Ovary (tissue), 9 donors: ENCODE measurements around the gene SLC30A2. TPM values are rescaled to one million over a fixed set of nuclear protein-coding genes. Genes with fewer than 3 reads are reported as not detected.

Experiments
- DNase-seq, 5 donors: peaks; one replicate each; pipeline ENCODE4 v3.0.0-alpha.2; 2019 to 2020
- H3K27ac ChIP-seq, 2 donors: fragments of 200-600 bp; one replicate each; pipeline versions ENCODE4 v1.5.1 to v1.8.0; 2019 to 2022
- H3K27me3 ChIP-seq: fragments of 200-600 bp; one replicate; pipeline ENCODE4 v1.8.0; 2022
- H3K36me3 ChIP-seq: fragments of 200-600 bp; sonication (generic); one replicate; pipeline ENCODE4 v1.5.1; 2019
- H3K4me1 ChIP-seq: one replicate; pipeline ENCODE4 v1.8.1; 2013; ENCODE audit warnings: mild to moderate bottlenecking, moderate library complexity; ENCODE audit not compliant: insufficient read depth
- H3K4me3 ChIP-seq: fragments of 200-600 bp; sonication (generic); one replicate; pipeline ENCODE4 v1.5.1; 2017
- H3K9me3 ChIP-seq, 2 donors: fragments of 200-600 bp in 1 of 2; sonication (generic) in 1 of 2; one replicate each; pipeline versions ENCODE4 v1.5.1 to v1.8.1; 2013 to 2019; ENCODE audit warnings: mild to moderate bottlenecking in 1 of 2, moderate library complexity in 1 of 2
- EP300 ChIP-seq: sonication (generic); formaldehyde crosslinking; IDR thresholded peaks from one replicate; pipeline ENCODE4 v1.6.1; 2017; ENCODE audit warnings: antibody characterized with exemption
- POLR2A ChIP-seq: fragments of 450-650 bp; IDR thresholded peaks from one replicate; pipeline ENCODE4 v1.6.1; 2017; ENCODE audit warnings: antibody characterized with exemption, mild to moderate bottlenecking, moderate library complexity
- WGBS, 3 donors: extraction: QIAGEN DNeasy Blood & Tissue Kit in 1 of 3; methylation state at CpG; one replicate each; pipeline versions ENCODE4 v1.1.5 to v1.1.7; 2013 to 2017; 5-methylcytosine and 5-hydroxymethylcytosine counted together
- intact Hi-C, 4 donors: fragments of 100-400 bp; cut with DNase I; formaldehyde crosslinking; loops; one replicate each; pipeline versions ENCODE4 v1.11.0 to v1.15.1; 2022 to 2023
- polyA plus RNA-seq, 2 donors: library from polyadenylated mRNA; stranded (reverse); fragments of 200-250 nt in 1 of 2; fragments of 350-450 nt in 1 of 2; fragmentation: Illumina TruSeq in 1 of 2; extraction: RNeasy Lipid Tissue Mini Kit (QIAGEN cat#74804) in 1 of 2; gene quantifications; one replicate each; pipeline ENCODE4 v1.2.3, GENCODE V29; 2013 to 2014
- total RNA-seq, 7 donors: library from RNA; depleted of rRNA in 2 of 7; stranded (reverse); fragments of >200 nt in 2 of 7; fragmentation: NEBNext Ultra II Directional in 3 of 7; extraction: Animal tissue kit (Norgen Biotek cat#: 25700) in 3 of 7; gene quantifications; one replicate each; pipeline versions ENCODE4 v1.1.0 to v1.2.4, GENCODE V29; 2016 to 2023
- TF ChIP-seq, protein P1 (sequence below), 3 donors: fragments of 450-650 bp in 2 of 3; fragments of 200-600 bp in 1 of 3; IDR thresholded peaks; one replicate each; pipeline versions ENCODE4 v1.5.1 to v1.8.0; 2016 to 2022; ENCODE audit warnings: antibody characterized with exemption in 3 of 3, mild to moderate bottlenecking in 1 of 3
- donor health status: DM: no; HTN: no; CAD: no; lungs with moderate emphysema.
- donor health status: DM: no; HTN: no; CAD: no.
- donor health status: Bipolar disorder and iron deficiency.
- donor health status: DM: yes; HTN: yes; CAD: no.
- donor health status: DM: no; HTN: no; CAD: no.
- donor health status: DM: yes; HTN: yes; CAD: no.

The SLC30A2 gene
- total and polyA plus RNA-seq, 9 donors: 0.11 to 0.80 (median 0.17) TPM; not detected in 5

DNA sequence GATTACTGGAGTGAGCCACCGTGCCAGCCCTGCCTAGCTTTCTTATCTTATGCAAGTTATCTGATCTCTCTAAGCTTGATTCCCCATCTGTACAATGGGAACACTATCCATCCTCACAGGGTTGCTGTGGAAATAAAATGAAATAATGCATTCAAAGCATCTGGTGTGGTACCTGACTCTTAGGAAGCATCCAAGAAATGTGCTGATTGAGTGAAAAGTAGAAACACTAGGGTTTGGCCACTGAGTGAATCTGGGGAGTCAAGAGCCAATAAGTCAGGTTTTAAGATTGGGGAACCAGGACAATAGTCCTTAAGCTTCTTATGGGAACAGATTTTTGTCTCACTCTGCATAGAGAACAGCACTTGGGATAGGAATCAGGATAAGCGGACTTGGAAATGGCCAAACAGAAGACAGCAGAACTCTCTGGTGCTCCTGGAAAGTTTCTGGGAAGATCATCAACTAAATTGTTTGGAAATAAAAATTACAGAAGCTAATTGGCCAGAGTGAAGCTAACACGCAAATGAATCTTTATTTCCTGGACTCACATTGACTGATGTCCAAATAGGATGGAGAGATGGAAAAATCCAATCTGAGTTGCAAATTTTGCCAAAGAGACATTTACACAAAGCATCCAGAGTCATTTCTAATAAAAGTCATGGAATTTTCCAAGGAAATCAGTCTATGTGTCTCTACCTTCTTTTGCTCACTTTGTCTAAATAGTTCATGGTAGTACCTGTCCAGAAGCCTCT is 51.3 kb downstream of the SLC30A2 start:
- no peak for DNase-seq
- peaks cover 6% of the 10 kb centered on the region for H3K4me1 ChIP-seq
- intact Hi-C loops: loop anchor here (5.0 to 10.0 kb wide), 6 partner anchors 87 to 380 kb away; partner anchors contain the start of genes MAN1C1 (in 1 of the 4), SELENON (in 1 of the 4) and STMN1 (in 1 of the 4)
- no peak for TF ChIP-seq EP300
- H3K4me3 ChIP-seq: no peak overlapping the region
- H3K9me3 ChIP-seq: no peaks in the 10 kb centered on the region
- no peaks in the 10 kb centered on the region for H3K36me3 ChIP-seq
- no peaks in the 10 kb centered on the region for H3K27me3 ChIP-seq
- 95 to 96% (median 96%) methylated on average over 3 of the region's 3 CpGs for WGBS, 3 donors
- H3K27ac ChIP-seq: no peak overlapping the region

DNA sequence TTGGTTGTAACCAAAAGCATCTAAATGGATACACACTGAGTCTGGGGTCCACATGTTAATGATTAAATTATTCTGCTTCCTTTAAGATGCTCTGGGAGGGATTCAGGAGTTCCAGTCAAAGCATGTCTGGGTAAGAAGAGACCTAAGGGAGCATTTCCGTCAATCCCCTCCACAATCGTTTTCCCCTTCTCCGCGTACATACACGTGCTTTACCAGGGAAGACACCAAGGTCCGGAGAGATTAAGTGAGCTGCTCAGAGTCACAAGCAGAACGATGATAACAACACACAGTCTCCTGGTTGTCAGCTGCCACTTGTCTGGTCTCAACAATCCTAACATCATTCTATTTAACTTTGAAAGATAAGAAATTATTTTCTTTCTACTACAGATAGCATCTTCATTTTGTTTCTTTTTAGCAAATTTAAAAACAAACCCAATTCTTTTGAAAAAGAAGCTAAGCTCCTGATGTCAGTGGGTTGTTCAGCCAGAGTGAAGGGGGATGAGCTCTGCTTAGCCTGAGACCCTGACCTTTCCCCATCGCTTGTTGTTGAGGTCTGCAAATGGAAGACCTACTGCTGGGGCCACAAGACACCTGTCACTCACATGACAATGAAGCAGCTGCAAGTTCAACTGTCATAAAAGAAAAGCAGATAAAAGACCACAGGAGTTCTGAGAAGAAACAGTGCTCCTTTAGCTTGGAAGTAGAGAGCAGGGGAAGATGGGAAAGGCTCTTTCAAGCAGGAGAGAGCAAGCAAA is 52.5 kb downstream of the SLC30A2 start:
- Histone ChIP-seq H3K4me3 (no peak overlapping the region), H3K27me3 (no peaks in the 10 kb centered on the region), H3K9me3 (no peaks in the 10 kb centered on the region), H3K36me3 (no peaks in the 10 kb centered on the region), H3K4me1 (peaks cover 4% of the 10 kb centered on the region), H3K27ac (no peak overlapping the region)
- intact Hi-C loops: loop anchor here in 3 of 4 donors (10.0 kb wide), 3 partner anchors 99 to 379 kb away; partner anchors contain the start of genes MAN1C1 (in 1 of the 3) and SELENON (in 1 of the 3)
- no peak for DNase-seq
- TF ChIP-seq, protein P1, sequence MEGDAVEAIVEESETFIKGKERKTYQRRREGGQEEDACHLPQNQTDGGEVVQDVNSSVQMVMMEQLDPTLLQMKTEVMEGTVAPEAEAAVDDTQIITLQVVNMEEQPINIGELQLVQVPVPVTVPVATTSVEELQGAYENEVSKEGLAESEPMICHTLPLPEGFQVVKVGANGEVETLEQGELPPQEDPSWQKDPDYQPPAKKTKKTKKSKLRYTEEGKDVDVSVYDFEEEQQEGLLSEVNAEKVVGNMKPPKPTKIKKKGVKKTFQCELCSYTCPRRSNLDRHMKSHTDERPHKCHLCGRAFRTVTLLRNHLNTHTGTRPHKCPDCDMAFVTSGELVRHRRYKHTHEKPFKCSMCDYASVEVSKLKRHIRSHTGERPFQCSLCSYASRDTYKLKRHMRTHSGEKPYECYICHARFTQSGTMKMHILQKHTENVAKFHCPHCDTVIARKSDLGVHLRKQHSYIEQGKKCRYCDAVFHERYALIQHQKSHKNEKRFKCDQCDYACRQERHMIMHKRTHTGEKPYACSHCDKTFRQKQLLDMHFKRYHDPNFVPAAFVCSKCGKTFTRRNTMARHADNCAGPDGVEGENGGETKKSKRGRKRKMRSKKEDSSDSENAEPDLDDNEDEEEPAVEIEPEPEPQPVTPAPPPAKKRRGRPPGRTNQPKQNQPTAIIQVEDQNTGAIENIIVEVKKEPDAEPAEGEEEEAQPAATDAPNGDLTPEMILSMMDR (IDR thresholded peaks at IDR 0.05): no peak
- TF ChIP-seq EP300 (no peak), POLR2A (no peak)
- WGBS, 3 donors: 56 to 75% (median 56%) methylated on average over 8 of the region's 8 CpGs

DNA sequence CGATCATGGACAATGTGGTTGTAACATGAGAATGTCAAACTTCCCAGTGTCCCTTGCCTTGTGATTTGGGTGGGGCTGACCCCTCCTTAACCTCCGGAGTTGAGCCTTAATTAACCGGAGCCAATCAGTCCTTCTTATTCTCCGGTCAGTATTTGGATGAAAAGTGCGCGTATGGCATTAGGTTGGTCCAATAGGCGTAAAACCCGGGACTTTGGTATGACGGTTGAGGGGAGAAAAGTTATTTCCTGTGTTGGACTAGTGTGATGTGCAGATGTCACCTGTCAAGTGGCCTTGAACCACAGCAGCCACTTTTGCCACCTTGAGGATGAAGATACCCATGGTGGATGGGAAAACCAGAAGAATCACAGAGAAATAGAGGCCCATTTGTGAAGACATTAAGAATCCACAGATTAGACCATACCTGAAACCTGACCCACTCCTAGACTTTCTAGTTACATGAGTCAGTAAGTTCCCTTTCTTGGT is 53.2 kb downstream of the SLC30A2 start:
- H3K36me3 ChIP-seq: no peaks in the 10 kb centered on the region
- H3K27ac ChIP-seq: no peak overlapping the region
- H3K4me1 ChIP-seq: peaks cover 4% of the 10 kb centered on the region
- no peak overlapping the region for H3K4me3 ChIP-seq
- no peaks in the 10 kb centered on the region for H3K27me3 ChIP-seq
- TF ChIP-seq, protein P1 (IDR thresholded peaks at IDR 0.05): no peak
- no peak for TF ChIP-seq POLR2A
- no peak for TF ChIP-seq EP300
- intact Hi-C loops: loop anchor here in 3 of 4 donors (10.0 kb wide), 3 partner anchors 98 to 378 kb away; partner anchors contain the start of genes MAN1C1 (in 1 of the 3) and SELENON (in 1 of the 3)
- no peaks in the 10 kb centered on the region for H3K9me3 ChIP-seq
- WGBS, 3 donors: 92 to 98% (median 97%) methylated on average over 9 of the region's 9 CpGs
- no peak for DNase-seq

DNA sequence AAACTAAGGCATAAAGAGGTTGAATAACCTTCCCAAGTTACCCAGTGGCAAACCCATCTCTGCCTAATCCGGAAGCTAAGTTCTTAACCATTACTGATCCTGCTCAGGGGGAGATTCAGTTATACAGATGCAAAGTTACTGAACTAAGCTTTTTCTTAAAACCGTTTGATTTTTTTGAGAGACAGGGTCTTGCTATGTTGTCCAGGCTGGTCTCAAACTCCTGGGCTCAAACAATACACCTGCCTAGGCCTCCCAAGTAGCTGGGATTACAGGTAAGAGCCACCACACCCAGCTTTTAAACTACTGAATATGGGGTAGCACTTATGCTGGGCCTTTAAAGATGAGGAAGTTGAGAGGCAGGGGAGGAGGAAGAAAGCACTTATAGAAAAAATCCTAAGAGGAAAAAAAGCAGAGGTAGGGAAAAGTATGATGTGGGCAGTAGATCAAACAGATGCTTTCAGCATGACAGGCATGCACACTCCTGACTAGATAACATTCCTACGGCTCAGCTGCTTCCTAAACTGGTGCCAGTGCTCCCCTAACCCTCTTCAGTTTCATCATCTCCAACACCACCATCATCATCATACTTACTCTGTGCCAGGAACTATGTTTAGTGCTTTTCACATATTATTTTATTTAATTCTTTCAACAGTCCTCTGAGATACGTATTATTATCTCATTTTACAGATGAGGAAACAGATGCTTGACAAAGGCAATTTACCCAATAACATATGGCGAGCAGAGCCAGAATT is 53.8 kb downstream of the SLC30A2 start:
- Histone ChIP-seq H3K4me3 (no peak overlapping the region), H3K36me3 (no peaks in the 10 kb centered on the region), H3K4me1 (peaks cover 3% of the 10 kb centered on the region), H3K27ac (no peak overlapping the region), H3K27me3 (no peaks in the 10 kb centered on the region), H3K9me3 (no peaks in the 10 kb centered on the region)
- DNase-seq: no peak
- 76 to 82% (median 77%) methylated on average over 5 of the region's 5 CpGs for WGBS, 3 donors
- TF ChIP-seq POLR2A (no peak), EP300 (no peak)
- TF ChIP-seq, protein P1 (IDR thresholded peaks at IDR 0.05): no peak
- intact Hi-C loops: loop anchor here in 3 of 4 donors (10.0 kb wide), 3 partner anchors 97 to 377 kb away; partner anchors contain the start of genes MAN1C1 (in 1 of the 3) and SELENON (in 1 of the 3)
